Small intestine (tissue), 7 donors: ENCODE results near the gene GRIP2. TPM values are rescaled to one million over a fixed set of nuclear protein-coding genes. Genes with fewer than 3 reads are reported as not detected.

Experiments used
- DNase-seq, 2 donors: peaks; one replicate each; pipeline versions ENCODE4 v3.0.0 to v3.0.0-alpha.2; 2013
- FAIRE-seq: peaks from 2 replicates; lab custom pipeline; 2012; peaks lifted over from hg19 to GRCh38; lab: Jason Lieb, UNC
- H3K27ac ChIP-seq, 3 donors: one replicate each; pipeline ENCODE4 v1.5.1; 2013; ENCODE audit warnings: low read length in 2 of 3, mild to moderate bottlenecking in 2 of 3, control low read depth in 1 of 3, inconsistent platforms in 1 of 3, low read depth in 1 of 3, moderate library complexity in 1 of 3
- H3K27me3 ChIP-seq, 3 donors: one replicate each; pipeline ENCODE4 v1.6.1; 2013; ENCODE audit warnings: low read length in 3 of 3, inconsistent platforms in 1 of 3; ENCODE audit not compliant: control insufficient read depth in 3 of 3, insufficient read depth in 3 of 3
- H3K36me3 ChIP-seq, 3 donors: one replicate each; pipeline ENCODE4 v1.6.1; 2013; ENCODE audit warnings: low read length in 3 of 3, inconsistent platforms in 1 of 3, low read depth in 1 of 3, mild to moderate bottlenecking in 1 of 3, moderate library complexity in 1 of 3; ENCODE audit not compliant: control insufficient read depth in 3 of 3, insufficient read depth in 2 of 3
- H3K4me1 ChIP-seq, 3 donors: one replicate each; pipeline ENCODE4 v1.6.1; 2013; ENCODE audit warnings: low read length in 2 of 3, inconsistent platforms in 1 of 3, low read depth in 1 of 3, mild to moderate bottlenecking in 1 of 3, moderate library complexity in 1 of 3; ENCODE audit not compliant: control insufficient read depth in 3 of 3, insufficient read depth in 2 of 3
- H3K4me3 ChIP-seq, 3 donors: one replicate each; pipeline ENCODE4 v1.5.1; 2013; ENCODE audit warnings: low read length in 3 of 3, control low read depth in 1 of 3, inconsistent platforms in 1 of 3, low read depth in 1 of 3, mild to moderate bottlenecking in 1 of 3, moderate library complexity in 1 of 3
- H3K9me3 ChIP-seq, 2 donors: one replicate each; pipeline ENCODE4 v1.6.1; 2013; ENCODE audit warnings: low read depth in 1 of 2, low read length in 1 of 2; ENCODE audit not compliant: control insufficient read depth in 2 of 2, insufficient read depth in 1 of 2
- WGBS, 3 donors: extraction: QIAGEN DNeasy Blood & Tissue Kit; methylation state at CpG; one replicate each; pipeline ENCODE4 v1.1.7; 2013; 5-methylcytosine and 5-hydroxymethylcytosine counted together
- polyA plus RNA-seq, 4 donors: library from polyadenylated mRNA; stranded (reverse) in 3 of 4; unstranded in 1 of 4; fragments of 200-250 nt in 3 of 4; fragments of 120-200 nt in 1 of 4; gene quantifications; one replicate each; pipeline versions ENCODE4 v1.2.1 to v1.2.3, GENCODE V29; 2013
- donor health status: healthy with polysubstance abuse.
- donor health status: control.
- donor health status: control.
- donor health status: Bipolar disorder and iron deficiency.
- donor health status: healthy.

GRIP2 gene
- polyA plus RNA-seq, 4 donors: 0.27 to 1.4 (median 0.34) TPM; not detected in 1

- Histone ChIP-seq H3K4me1 (peaks cover 0 to 11% (median 0%) of the 10 kb centered on the region in 3 donors), H3K27me3 (peaks cover 0 to 4% (median 3%) of the 10 kb centered on the region in 3 donors), H3K9me3 (no peaks in the 10 kb centered on the region), H3K36me3 (no peaks in the 10 kb centered on the region), H3K4me3 (no peak overlapping the region), H3K27ac (no peak overlapping the region)
- 12 to 24% (median 17%) methylated on average over 14 to 22 of the region's 22 CpGs for WGBS, 3 donors
- DNase-seq (peak; percentile 62 to 65), FAIRE-seq (no peak)
Measured at GRCh38 chr3:14555835-14556234, 15.7 kb upstream of the GRIP2 start.

GRCh38 chr3:14554715-14555114 is 14.6 kb upstream of the GRIP2 start:
- Histone ChIP-seq H3K27me3 (peaks cover 0 to 4% (median 3%) of the 10 kb centered on the region in 3 donors), H3K27ac (no peak overlapping the region), H3K4me3 (no peak overlapping the region), H3K4me1 (peaks cover 0 to 11% (median 0%) of the 10 kb centered on the region in 3 donors), H3K36me3 (no peaks in the 10 kb centered on the region), H3K9me3 (no peaks in the 10 kb centered on the region)
- FAIRE-seq (no peak), DNase-seq (no peak)
- 87 to 88% (median 87%) methylated on average over 3 of the region's 3 CpGs for WGBS, 3 donors

- Histone ChIP-seq H3K9me3 (no peaks in the 10 kb centered on the region), H3K36me3 (no peaks in the 10 kb centered on the region), H3K27me3 (peaks cover 0 to 4% (median 3%) of the 10 kb centered on the region in 3 donors), H3K4me3 (no peak overlapping the region), H3K27ac (no peak overlapping the region), H3K4me1 (peaks cover 0 to 11% (median 0%) of the 10 kb centered on the region in 3 donors)
- 59 to 78% (median 68%) methylated on average over 5 of the region's 5 CpGs for WGBS, 3 donors
- DNase-seq (no peak), FAIRE-seq (no peak)
Measured at GRCh38 chr3:14553871-14554270, 13.7 kb upstream of the GRIP2 start.

GRCh38 chr3:14552717-14553116 is 12.6 kb upstream of the GRIP2 start:
- WGBS, 3 donors: 76 to 100% (median 98%) methylated on average over 4 of the region's 4 CpGs
- peaks cover 0 to 17% (median 0%) of the 10 kb centered on the region in 3 donors for H3K4me1 ChIP-seq
- FAIRE-seq (no peak), DNase-seq (no peak)
- no peak overlapping the region for H3K27ac ChIP-seq
- no peaks in the 10 kb centered on the region for H3K36me3 ChIP-seq
- no peak overlapping the region for H3K4me3 ChIP-seq
- H3K9me3 ChIP-seq: no peaks in the 10 kb centered on the region
- peaks cover 0 to 4% (median 3%) of the 10 kb centered on the region in 3 donors for H3K27me3 ChIP-seq

GRCh38 chr3:14552041-14552648 is 12.0 kb upstream of the GRIP2 start:
- FAIRE-seq (no peak), DNase-seq (no peak)
- H3K9me3 ChIP-seq: no peaks in the 10 kb centered on the region
- peaks cover 0 to 17% (median 0%) of the 10 kb centered on the region in 3 donors for H3K4me1 ChIP-seq
- H3K36me3 ChIP-seq: no peaks in the 10 kb centered on the region
- WGBS, 3 donors: 79 to 88% (median 84%) methylated on average over 8 of the region's 8 CpGs
- H3K4me3 ChIP-seq: no peak overlapping the region
- no peak overlapping the region for H3K27ac ChIP-seq
- H3K27me3 ChIP-seq: peaks cover 0 to 4% (median 3%) of the 10 kb centered on the region in 3 donors

- WGBS, 3 donors: 74 to 81% (median 79%) methylated on average over 24 of the region's 24 CpGs
- FAIRE-seq: no peak
Measured at GRCh38 chr3:14550651-14551611, 10.8 kb upstream of the GRIP2 start.

GRCh38 chr3:14550181-14550580 is 10.0 kb upstream of the GRIP2 start:
- Histone ChIP-seq H3K9me3 (no peaks in the 10 kb centered on the region), H3K36me3 (no peaks in the 10 kb centered on the region), H3K4me3 (no peak overlapping the region), H3K27ac (no peak overlapping the region), H3K4me1 (peaks cover 0 to 7% (median 0%) of the 10 kb centered on the region in 3 donors), H3K27me3 (no peaks in the 10 kb centered on the region)
- DNase-seq (no peak), FAIRE-seq (no peak)
- WGBS, 3 donors: 91 to 94% (median 92%) methylated on average over 6 of the region's 6 CpGs

More at GRCh38 chr3:14550651-14551611, 10.8 kb upstream of the GRIP2 start:
- H3K9me3 ChIP-seq: no peaks in the 10 kb centered on the region
- peaks cover 0 to 3% (median 0%) of the 10 kb centered on the region in 3 donors for H3K27me3 ChIP-seq
- no peak for DNase-seq
- peaks cover 0 to 13% (median 0%) of the 10 kb centered on the region in 3 donors for H3K4me1 ChIP-seq
- H3K4me3 ChIP-seq: no peak overlapping the region
- H3K27ac ChIP-seq: no peak overlapping the region
- no peaks in the 10 kb centered on the region for H3K36me3 ChIP-seq

- FAIRE-seq (no peak), DNase-seq (peak in 1 of 2 donors; percentile 25)
- Histone ChIP-seq H3K27ac (no peak overlapping the region), H3K4me3 (no peak overlapping the region), H3K27me3 (no peaks in the 10 kb centered on the region), H3K9me3 (no peaks in the 10 kb centered on the region), H3K36me3 (no peaks in the 10 kb centered on the region), H3K4me1 (peaks cover 0 to 7% (median 0%) of the 10 kb centered on the region in 3 donors)
- WGBS, 3 donors: 54 to 59% (median 55%) methylated on average over 8 of the region's 8 CpGs
Measured at GRCh38 chr3:14549256-14549919, 9.2 kb upstream of the GRIP2 start.
